Limb (tissue), 2 donors: Measurements from ENCODE around the gene RUVBL1.

Experiments used
- DNase-seq, 2 donors: peaks; one replicate each; pipeline ENCODE4 v3.0.0-alpha.2; 2016; ENCODE audit errors: extremely low spot score in 2 of 2

The RUVBL1 gene

DNA sequence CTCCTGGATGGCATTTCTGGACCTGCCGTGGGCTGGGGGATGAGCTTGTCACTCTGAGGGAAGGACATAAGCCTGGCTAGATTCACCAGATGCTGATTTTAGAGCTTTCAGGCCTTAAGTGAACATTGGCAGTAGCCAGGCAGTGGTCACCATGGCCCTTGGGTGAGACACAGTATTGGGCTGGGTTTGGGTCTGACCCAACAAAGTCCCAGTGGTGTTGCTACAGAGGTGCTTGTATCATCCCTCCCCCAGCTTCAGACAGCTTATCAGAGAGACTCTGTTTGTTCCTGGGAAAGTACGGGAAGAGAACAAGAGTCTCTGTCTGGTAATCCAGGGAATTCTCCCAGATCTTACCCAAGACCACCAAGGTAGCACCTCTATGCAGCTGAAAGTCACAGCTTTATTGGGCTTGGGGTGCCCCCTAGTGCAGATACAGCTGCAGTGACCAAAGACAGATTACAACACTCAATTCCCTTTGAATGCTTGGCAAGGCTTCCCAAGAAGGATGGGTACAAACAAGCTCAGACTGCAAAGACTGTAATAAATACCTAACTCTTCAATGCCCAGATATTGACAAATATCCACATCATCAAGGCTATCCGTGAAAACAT lies 9.8 kb upstream of the RUVBL1 start:
- DNase-seq, result no peak

DNA sequence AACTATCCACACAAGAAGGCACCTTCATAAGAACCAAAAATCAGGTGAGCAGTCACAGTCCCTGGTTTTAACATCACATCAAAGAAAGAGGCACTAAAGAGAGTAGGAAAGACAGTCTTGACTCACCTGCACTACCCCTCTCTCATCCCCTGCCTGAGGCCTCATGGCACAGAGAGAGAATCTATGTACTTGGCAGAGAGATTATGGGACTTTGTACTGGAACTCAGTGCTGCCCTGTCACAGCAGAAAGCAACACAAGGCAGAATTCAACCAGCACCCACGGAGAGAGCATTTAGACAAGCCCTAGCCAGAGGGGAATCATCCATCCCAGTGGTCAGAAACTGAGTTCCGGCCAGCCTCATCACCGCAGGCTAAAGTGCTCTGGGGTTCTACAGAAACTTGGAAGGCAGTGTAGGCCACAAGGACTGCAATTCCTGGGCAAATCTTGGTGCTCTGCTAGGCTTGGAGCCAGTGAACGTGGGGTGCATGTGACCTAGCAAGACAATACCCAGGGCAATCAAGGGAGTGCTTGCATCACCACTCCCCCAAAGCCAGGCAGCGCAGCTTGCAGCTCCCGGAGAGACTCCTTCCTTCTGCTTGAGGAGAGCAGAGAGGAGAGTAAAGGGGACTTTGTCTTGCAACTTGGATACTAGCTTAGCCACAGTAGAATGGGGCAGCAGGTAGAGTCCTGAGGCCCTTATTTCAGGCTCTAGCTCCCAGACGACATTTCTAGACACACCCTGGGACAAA lies 8.5 kb upstream of the RUVBL1 start:
- DNase-seq, result no peak

DNA sequence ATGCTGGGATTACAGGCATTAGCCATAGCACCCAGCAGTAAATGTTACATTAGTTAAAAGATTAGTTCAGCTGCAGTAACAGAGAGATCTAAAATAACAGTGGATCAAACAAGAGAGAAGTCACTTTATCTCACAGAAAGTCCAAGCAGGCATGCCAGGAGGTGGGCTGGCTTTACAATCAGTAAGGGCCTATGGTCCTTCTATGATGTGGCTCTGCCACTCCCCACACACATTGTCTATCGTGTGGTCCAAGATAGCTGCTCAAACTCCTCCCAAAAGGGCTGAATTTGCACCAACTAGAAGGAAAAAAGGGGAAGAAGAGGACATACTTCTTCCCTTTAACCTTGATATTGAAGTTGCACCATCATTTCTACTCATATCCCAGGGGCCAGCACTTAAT lies 4.6 kb upstream of the RUVBL1 start:
- DNase-seq, result no peak

DNA sequence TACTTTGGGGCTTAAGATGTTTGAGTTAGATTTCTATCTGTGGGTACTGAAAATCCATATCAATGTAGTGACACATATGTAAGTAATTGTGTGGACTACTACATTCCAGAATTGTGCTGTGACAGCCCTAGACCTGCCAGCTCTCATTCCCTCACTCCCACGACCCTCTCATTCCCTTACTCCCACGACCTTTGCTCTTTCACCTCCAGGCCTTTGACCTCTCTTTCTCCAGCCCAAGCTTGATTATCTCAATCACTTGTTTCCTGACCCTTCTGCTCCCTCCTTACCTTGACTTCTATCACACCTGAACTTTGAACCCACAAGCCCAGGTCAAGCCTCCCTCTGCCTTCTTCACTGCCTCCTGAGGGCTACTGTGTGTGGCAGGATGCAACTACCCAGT lies 3.6 kb upstream of the RUVBL1 start:
- no peak for DNase-seq

DNA sequence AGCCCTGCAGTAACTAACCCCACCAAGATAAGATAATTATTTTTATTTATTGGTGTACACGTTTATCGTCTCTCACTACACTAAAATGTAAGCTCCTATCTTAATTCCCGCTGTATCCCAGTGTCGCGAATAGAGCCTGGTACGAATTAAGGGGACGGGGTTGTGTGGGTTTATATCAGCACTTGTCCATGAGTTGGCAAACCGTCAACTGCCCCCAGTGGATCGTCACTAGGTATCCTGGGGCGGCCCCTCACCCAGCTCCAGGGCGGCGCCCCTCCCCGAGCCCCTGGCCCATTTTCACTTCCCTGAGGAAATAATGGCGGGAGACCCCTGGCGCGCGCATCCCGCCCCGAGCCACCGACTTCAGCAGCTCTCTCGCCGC lies 465 bp downstream of the RUVBL1 start:
- no peak for DNase-seq

DNA sequence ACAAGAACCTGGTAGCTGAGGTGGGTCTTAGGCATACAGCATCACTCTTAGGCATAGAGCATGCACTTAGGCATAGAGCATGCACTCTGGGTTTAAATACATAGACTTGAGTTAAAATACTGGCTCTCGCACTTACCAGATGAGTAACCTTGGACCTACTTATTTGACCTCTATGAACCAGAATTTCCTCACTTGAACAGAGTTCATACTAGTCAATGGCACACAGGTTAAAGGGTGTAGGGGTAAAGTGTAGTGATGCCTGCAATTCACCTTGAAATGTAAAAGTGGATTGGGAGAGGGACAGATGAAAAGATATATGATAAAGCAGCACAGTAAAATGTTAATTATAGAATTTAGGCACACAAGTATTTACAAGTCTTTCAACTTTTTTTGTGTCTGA lies 1.6 kb downstream of the RUVBL1 start:
- no peak for DNase-seq

DNA sequence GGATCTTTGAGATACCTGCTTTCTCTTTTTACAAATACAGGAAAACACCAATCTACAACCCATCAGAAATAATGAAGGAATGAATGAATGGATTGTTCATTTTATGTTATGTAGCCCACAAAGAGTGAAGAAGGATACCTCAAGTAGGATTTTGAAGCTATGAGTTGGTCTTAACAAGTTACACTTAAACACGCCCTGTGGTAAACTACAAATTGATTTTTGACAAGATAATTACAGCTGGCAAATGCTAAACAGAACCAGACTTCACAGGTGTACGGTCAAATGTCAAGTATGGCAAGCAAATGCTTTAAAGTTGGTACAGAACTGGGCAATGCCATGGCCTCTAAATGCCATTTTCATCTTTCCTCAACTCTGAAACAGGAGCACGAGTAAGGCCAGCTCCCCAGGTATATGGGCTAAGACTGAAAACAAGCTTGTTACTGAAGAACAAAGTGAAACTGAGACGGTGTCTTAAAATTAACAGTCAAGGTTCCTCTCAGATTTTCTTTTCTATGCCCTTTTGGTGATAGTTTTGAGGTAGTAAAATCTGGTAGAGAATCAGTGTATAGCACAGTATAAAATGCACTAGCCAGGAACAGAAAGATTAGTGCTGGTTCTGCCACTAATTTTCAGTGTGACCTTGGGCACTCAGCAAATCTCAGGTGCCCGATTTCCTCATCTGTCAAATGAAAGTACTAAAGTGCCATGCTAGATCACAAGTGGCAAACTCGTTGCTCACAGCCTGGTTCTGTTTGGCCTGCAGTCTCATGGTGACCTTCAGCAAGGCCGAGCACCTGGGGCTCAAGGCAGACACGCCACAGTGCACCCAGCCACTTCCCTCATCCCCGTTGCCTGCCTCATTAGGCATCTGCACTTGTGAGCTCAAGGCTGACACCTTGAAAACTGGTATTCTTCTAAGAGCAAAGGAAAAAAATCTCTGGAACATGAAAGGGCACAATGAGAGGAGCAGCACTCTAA lies 9.5 kb downstream of the RUVBL1 start:
- no peak for DNase-seq

DNA sequence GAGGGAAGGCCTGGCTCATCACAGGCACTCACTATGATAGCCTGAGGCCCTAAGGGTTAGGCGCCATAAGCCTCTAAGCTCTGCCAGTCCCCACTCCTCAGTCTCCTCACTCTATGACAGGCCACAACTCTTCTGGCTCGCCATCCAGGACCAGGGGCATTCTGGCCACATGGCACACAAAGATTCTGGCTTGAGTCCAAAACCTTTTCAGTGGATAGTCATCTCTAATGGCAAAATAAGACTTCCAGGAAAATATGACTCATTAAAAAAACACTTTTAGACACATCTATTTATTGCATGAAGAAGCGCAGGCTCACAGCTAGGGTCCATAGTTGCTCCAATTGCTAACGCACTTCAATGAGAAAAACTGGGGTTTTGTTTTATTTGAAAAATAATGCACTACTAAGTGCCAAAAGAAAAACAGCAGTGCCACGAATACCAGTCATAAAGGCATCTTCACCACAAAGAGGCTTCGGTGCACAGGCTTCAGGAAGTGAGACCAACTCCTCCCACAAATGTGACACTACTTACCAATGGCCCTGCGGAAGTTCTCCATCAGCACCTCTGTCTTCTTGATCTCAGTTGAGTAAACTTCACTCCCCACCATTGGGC lies 11.1 kb downstream of the RUVBL1 start:
- DNase-seq, result no peak

DNA sequence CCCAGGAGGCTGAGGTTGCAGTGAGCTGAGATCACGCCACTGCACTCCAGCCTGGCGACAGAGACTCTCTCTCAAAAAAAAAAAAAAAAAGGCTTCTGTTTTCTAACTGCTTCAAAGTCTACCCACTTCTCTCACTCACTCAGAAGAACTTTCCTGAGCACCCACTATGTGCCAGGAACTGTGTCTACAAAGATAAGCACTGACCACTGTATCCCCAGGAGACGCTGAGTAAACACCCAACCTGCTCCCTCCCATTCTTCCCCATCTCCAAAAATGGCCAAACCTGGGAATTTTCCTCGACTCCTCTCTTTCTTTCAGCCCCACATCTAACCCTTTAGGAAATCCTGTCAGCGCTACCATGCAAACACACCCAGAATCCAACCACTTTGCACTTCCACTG lies 12.5 kb downstream of the RUVBL1 start:
- DNase-seq, result no peak

DNA sequence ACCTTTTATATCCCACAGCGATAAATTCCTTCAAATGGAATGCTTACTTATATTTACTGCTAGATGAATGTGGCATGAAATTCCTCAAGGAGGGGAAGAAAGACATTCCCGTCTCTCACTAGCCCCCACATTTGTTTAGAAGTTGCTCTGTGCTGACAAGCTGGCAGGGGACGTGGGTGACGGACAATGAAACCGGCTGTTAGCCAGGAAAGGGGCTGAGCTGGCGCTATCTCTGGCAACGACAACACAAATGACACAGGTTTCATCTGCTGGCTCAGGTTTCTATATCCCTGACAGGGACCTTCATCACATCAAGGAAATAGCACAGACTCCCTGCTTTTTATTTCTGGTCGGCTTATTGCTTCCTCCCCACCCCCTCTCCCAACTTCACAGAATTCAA lies 15.8 kb downstream of the RUVBL1 start:
- DNase-seq, result no peak

DNA sequence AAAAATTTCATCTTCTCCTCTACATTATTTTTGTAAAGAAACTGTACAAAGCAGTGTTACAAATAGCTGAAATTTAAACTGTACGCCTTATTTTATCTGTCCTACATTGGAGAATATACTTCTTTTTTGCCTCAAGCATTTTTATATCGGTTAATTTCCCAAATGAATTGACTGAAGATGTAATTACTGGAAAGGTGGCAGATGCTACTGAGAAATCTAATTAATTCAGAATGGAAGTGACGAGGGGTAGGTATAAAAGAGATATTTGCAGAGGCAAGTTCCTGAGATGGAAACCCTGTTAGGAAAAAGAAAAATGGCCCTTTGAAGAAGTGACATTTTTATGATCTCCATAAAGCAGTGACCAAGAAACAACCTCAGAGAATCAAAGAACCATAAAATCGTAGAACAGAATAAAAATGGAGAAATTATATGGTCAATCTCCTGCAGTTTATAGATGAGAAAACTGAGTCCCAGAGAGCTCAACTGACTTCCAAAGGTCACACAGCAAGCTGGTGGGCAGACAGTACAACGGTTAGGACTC lies 20.4 kb downstream of the RUVBL1 start:
- DNase-seq, result no peak

DNA sequence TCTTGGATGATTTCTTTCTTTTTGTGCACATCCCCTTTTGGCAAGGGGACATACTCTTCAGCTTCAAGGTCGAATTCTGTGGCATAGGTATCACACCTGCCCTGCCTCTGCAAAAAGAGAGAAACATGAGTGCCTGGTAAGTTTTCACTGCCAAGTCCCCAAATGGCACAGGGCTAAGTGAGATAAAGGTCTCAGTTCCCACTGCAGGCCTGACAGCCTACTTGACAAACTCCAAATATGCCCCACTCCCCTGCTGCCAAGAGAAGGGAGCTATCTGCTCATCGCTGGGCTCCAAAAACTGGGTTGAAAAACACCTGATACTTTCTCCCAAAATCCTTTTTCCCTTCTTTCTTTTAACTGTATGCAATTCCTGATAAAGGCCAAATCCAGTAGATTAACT lies 23.0 kb downstream of the RUVBL1 start:
- no peak for DNase-seq

DNA sequence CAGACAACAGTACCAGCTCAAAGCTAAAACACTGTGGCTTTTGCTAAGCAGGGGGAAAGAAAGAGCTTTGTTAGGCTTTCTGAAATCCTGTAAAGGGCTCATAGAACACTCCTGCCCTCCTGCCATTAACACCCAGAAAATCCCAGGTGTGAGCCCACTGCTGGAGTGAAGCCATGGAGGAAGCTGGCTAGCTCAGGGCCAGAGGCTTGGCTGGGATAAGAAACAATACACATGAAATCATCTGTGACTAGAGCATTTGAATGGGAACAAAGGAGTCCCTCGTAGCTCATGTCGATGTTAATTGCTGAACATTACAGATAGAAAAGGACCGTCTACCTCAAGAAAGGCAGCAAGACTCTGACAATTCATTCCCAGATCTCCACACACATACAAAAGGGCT lies 23.5 kb downstream of the RUVBL1 start:
- DNase-seq, result no peak

DNA sequence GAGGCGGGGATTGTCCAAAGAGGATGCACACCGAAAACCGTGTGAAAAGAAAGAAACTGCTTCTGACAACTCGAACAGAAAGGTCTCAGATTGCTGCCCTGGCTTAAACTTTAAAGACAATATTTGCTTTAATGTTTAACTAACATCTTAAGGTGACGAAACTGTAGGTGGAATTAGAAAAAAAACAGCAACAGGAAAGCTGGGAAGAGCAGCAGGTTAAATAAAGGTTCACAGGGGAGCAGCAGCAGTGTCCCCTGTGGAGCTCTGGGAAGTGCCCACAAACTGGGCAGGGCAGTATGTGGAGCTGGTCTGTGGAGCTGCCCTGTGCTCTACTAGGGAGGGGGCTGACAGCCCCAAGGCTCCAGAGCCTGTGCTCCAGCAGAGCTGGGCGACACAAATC lies 25.4 kb downstream of the RUVBL1 start:
- DNase-seq, result no peak

DNA sequence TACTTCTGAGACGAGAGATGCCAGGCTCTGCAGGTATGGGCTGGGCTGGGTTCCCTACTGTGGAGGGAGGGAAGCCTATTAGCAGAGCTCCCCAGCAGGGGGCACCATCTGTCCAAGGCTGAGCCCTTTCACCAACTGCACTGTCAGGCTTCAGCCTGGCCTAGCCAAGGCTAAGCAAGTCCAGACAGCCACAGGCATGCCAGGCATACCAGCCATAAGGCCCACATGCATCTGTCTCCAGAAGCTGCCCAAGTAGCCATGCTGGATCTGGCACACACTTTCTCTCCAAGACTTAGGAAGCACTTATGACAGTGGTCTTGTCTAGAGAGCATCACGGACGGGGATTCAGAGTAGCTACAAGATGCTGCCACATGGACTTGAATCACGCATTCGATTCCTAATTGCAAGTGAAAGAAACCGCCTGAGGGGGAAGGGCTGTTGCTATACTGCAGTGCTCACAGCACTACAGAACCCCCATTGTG lies 28.3 kb downstream of the RUVBL1 start:
- DNase-seq, result peak; percentile 38 to 85

DNA sequence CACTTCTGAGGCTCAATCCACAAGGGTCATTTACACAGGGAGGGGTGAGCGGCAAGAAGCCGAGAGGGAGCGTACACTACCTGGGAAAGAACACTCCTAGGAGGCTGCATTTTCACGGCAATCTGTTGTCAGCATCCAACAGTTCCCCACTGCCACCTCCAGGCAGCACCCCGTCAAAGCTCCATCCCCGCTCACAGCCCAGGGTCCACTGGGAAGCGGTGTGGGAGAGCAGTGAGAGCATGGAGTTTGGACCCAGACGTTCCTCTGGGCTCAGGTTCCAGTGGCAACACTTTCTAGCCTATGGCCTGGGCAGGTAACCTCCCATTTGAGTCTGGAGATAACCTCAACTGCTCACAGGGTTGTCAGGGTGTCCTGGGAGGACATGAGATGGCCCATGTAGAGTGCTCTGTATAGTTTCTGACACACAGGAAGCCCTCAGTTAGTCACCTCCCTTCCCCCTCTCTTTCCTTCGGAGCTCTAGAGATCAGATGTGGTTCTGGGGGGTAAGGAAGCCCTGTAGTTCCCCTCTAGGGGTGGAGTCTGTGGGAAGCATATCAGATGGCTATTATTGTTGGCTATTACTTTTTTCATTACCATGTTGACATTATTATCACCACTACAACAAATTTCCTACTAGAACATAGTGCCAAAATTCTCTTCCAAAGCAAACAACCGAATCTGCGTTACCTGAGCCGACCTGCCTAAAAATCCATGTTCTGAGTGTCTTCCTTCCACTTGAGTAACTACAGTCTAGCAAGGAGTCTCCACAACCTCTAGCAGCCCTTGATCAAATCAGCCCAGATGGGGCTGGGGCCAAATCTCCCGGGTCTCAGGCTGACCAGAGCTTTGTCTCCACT lies 29.1 kb downstream of the RUVBL1 start:
- no peak for DNase-seq

DNA sequence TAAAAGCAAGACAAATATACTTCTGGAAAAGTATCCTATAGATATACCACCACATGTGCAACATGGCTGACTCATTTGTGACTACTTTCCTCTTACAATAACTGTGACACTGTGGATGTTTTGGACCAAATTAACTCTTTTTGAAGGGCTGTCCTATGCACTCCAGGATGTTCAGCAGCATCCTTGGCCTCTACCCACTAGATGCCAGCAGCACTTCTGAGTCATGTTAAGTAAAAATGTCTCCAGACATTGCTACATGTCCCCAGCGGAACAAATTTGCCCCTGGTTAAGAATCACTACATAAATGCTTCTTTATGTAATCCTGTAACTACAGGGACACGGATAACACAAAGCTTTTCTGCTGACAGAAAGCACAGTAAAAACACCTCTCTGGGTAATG lies 32.0 kb downstream of the RUVBL1 start:
- no peak for DNase-seq

DNA sequence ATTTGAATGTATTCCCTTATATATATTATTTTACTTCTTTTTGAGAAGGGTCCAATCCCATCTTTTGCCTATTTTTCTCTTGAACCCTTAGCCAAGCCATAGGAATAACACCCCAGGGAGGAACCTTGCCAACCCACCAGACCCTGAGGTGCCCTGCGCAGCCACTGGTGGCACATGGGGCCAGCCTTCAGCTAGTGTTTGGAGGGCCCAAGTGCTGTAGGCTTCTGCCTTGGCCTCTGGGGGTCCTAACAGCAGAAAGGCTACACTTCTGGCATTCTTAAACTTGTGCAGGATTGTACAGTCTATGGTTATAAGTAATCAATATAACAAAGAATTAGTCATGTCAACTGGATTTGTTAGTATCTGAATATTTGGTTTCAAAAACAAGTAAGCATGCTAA lies 34.5 kb downstream of the RUVBL1 start:
- no peak for DNase-seq

DNA sequence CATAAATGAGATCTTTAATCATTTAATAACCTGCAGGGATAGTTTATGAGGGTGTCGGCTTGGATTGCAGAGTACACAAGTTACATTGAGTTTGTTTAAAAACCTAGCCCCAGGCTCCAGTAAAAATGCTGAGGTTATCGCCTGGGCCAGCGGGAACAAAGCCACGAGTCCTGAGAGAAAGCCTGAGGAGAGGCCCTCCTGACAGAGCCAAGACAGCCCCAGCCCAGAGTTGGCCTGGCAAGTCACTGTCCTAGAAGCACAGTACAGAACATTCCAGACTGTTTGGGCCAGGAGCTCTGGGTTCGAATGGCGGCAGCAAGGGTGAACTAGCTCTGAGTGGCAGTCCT lies 39.0 kb downstream of the RUVBL1 start:
- DNase-seq, result no peak

DNA sequence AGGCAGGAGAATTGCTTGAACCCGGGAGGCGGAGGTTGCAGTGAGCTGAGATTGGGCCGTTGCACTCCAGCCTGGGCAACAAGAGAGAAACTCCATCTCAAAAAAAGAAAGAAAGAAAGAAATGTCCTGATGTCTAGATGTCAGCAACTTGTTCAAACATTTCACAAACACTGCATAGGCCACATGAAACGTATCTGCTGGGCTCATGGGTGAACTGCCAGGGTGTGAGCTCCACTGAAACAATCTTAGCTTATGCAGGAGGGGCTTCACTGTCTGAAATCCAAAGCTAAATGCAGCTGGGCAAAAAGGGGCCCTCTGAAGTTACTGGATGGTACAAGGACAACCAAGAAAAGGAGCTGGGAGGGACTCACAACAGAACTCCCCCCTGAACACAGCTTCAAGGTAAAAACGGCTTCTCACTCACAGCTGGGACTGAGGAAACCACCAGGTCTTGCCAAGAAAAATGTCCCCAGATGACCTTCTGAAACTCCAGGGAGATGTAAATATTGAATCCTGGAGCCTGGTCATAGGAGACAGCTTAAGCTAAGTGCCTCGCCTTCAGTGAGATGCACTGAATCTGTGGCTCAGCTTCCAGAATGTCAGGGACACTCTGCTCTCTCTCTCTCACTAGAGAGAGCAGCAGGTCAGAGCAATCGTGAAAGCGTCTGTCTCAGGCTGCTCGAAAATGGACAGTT lies 39.5 kb downstream of the RUVBL1 start:
- no peak for DNase-seq
